Uterus (tissue), 4 donors: ENCODE data around the gene EYA4. TPM values are rescaled to one million over a fixed set of nuclear protein-coding genes. Genes with fewer than 3 reads are reported as not detected.

Experiments used
- DNase-seq, 2 donors: peaks; one replicate each; pipeline ENCODE4 v3.0.0-alpha.2; 2019 to 2020
- H3K27ac ChIP-seq, 2 donors: fragments of 200-600 bp; sonication (generic); 1 replicate in 1 of 2; 2 replicates in 1 of 2; pipeline ENCODE4 v1.5.1; 2016 to 2018
- H3K27me3 ChIP-seq, 2 donors: fragments of 200-600 bp; sonication (generic); one replicate each; pipeline ENCODE4 v1.5.1; 2018 to 2019; ENCODE audit warnings: control low read depth in 1 of 2
- H3K36me3 ChIP-seq, 2 donors: fragments of 200-600 bp; sonication (generic); one replicate each; pipeline ENCODE4 v1.5.1; 2019; ENCODE audit warnings: control low read depth in 1 of 2
- H3K4me1 ChIP-seq, 2 donors: fragments of 200-600 bp; sonication (generic); one replicate each; pipeline ENCODE4 v1.5.1; 2018 to 2019; ENCODE audit warnings: control low read depth in 1 of 2
- H3K4me3 ChIP-seq, 2 donors: fragments of 200-600 bp; sonication (generic); 1 replicate in 1 of 2; 2 replicates in 1 of 2; pipeline ENCODE4 v1.5.1; 2018 to 2019; ENCODE audit warnings: mild to moderate bottlenecking in 1 of 2
- H3K9me3 ChIP-seq, 2 donors: fragments of 200-600 bp; sonication (generic); one replicate each; pipeline ENCODE4 v1.5.1; 2019; ENCODE audit warnings: control low read depth in 1 of 2
- CTCF ChIP-seq, 4 experiments: fragments of 200-600 bp in 2 of 4; fragments of 450-650 bp in 2 of 4; sonication (generic) in 2 of 4; IDR thresholded peaks; one replicate each; pipeline ENCODE4 v1.5.1; 2016 to 2019; ENCODE audit warnings: antibody characterized with exemption in 4 of 4, mild to moderate bottlenecking in 2 of 4, moderate library complexity in 1 of 4
- POLR2A ChIP-seq, 2 donors: fragments of 450-650 bp; IDR thresholded peaks; one replicate each; pipeline ENCODE4 v1.6.1; 2016; ENCODE audit warnings: antibody characterized with exemption in 2 of 2, mild to moderate bottlenecking in 1 of 2, moderate library complexity in 1 of 2
- intact Hi-C: fragments of 100-400 bp; cut with DNase I; formaldehyde crosslinking; loops from one replicate; pipeline ENCODE4 v1.15.1; 2023; ENCODE audit warnings: low total_unique reads
- total RNA-seq, 4 donors: library from RNA; depleted of rRNA in 3 of 4; stranded (reverse); fragments of >200 nt in 3 of 4; gene quantifications; one replicate each; pipeline versions ENCODE4 v1.1.0 to v1.2.4, GENCODE V29; 2014 to 2023
- donor health status: DM: yes; HTN: yes; CAD: no.

The EYA4 gene
- total RNA-seq, 4 donors from 2014 or later: 2.0 to 8.8 (median 8.4) TPM; not detected in 1

DNA sequence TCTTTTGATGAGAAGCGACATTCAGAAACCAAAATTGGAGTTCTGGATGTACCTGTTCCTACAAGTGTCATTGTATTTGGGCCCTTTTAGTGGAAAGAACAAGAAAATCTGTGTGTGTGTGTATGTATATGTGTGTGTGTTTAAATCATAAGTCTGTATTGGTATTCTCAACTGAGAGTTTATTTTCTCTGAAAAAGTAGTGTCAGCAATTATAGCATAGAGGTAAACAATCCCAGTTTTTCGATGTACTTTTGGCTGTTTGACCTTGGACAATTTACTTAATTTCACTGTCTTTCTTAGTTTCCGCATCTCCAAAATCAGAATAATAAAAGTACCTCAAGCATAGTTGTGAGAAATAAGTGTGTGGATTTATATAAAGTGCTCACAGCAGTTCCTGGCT is 57.2 kb downstream of the EYA4 start:
- H3K27me3 ChIP-seq: no peaks in the 10 kb centered on the region
- no peak for DNase-seq
- no peaks in the 10 kb centered on the region for H3K36me3 ChIP-seq
- H3K4me1 ChIP-seq: no peaks in the 10 kb centered on the region
- no peak overlapping the region for H3K4me3 ChIP-seq
- intact Hi-C loops: no loop called here
- TF ChIP-seq CTCF (IDR thresholded peaks at IDR 0.05): no peak
- TF ChIP-seq POLR2A (IDR thresholded peaks at IDR 0.05): no peak
- no peak overlapping the region for H3K27ac ChIP-seq
- no peaks in the 10 kb centered on the region for H3K9me3 ChIP-seq

GRCh38 chr6:133298801-133299200 is 57.6 kb downstream of the EYA4 start:
- H3K9me3 ChIP-seq: no peaks in the 10 kb centered on the region
- TF ChIP-seq CTCF (IDR thresholded peaks at IDR 0.05): no peak
- TF ChIP-seq POLR2A (IDR thresholded peaks at IDR 0.05): no peak
- intact Hi-C loops: no loop called here
- H3K4me1 ChIP-seq: no peaks in the 10 kb centered on the region
- no peaks in the 10 kb centered on the region for H3K36me3 ChIP-seq
- H3K27ac ChIP-seq: no peak overlapping the region
- no peak overlapping the region for H3K4me3 ChIP-seq
- no peaks in the 10 kb centered on the region for H3K27me3 ChIP-seq
- no peak for DNase-seq

- TF ChIP-seq POLR2A (IDR thresholded peaks at IDR 0.05) (no peak), CTCF (IDR thresholded peaks at IDR 0.05) (no peak)
- Histone ChIP-seq H3K36me3 (no peaks in the 10 kb centered on the region), H3K4me1 (no peaks in the 10 kb centered on the region), H3K4me3 (no peak overlapping the region), H3K9me3 (no peaks in the 10 kb centered on the region), H3K27me3 (no peaks in the 10 kb centered on the region), H3K27ac (no peak overlapping the region)
- no peak for DNase-seq
- intact Hi-C loops: no loop called here
These were observed 59.7 kb downstream of the EYA4 start for GRCh38 chr6:133300896-133301295.

DNA sequence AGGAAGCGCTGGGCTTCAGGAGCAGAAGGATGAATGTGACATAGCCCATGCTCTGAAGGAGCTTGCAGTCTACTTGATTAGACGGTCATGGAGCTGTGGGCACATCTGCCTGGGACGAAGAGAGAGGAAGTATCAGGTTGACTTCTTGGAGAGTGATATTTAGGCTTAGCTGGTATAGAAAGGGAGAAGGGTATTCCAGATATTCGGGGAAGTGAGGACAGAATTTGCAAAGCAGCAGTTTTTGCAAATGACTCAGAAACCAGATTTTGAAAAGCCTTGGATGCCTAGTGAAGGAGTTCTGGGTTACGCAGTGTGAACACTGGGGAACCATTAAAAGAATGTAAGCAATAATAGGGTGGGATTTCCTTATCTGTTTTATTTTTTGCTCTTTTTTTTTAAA is 60.7 kb downstream of the EYA4 start:
- intact Hi-C loops: no loop called here
- H3K4me3 ChIP-seq: no peak overlapping the region
- no peak for DNase-seq

GRCh38 chr6:133306931-133307330 is 65.8 kb downstream of the EYA4 start:
- Histone ChIP-seq H3K36me3 (no peaks in the 10 kb centered on the region), H3K27me3 (no peaks in the 10 kb centered on the region), H3K4me3 (no peak overlapping the region), H3K27ac (no peak overlapping the region), H3K9me3 (no peaks in the 10 kb centered on the region), H3K4me1 (no peaks in the 10 kb centered on the region)
- no peak for DNase-seq
- intact Hi-C loops: no loop called here
- TF ChIP-seq CTCF (IDR thresholded peaks at IDR 0.05): no peak
- TF ChIP-seq POLR2A (IDR thresholded peaks at IDR 0.05): no peak

More for the DNA sequence above, 60.7 kb downstream of the EYA4 start:
- TF ChIP-seq CTCF (IDR thresholded peaks at IDR 0.05) (no peak), POLR2A (IDR thresholded peaks at IDR 0.05) (no peak)
- Histone ChIP-seq H3K27me3 (no peaks in the 10 kb centered on the region), H3K36me3 (no peaks in the 10 kb centered on the region), H3K9me3 (no peaks in the 10 kb centered on the region), H3K27ac (no peak overlapping the region), H3K4me1 (no peaks in the 10 kb centered on the region)
